HG02884 (cell line): ENCODE data around the gene TBC1D4.

Experiments used
- ATAC-seq: cut with Tn5 transposase; IDR thresholded peaks from one replicate; pipeline ENCODE4 v1.9.1; 2021; ENCODE audit warnings: mild to moderate bottlenecking, moderate library complexity; ENCODE audit not compliant: unreplicated experiment

The TBC1D4 gene, protein sequence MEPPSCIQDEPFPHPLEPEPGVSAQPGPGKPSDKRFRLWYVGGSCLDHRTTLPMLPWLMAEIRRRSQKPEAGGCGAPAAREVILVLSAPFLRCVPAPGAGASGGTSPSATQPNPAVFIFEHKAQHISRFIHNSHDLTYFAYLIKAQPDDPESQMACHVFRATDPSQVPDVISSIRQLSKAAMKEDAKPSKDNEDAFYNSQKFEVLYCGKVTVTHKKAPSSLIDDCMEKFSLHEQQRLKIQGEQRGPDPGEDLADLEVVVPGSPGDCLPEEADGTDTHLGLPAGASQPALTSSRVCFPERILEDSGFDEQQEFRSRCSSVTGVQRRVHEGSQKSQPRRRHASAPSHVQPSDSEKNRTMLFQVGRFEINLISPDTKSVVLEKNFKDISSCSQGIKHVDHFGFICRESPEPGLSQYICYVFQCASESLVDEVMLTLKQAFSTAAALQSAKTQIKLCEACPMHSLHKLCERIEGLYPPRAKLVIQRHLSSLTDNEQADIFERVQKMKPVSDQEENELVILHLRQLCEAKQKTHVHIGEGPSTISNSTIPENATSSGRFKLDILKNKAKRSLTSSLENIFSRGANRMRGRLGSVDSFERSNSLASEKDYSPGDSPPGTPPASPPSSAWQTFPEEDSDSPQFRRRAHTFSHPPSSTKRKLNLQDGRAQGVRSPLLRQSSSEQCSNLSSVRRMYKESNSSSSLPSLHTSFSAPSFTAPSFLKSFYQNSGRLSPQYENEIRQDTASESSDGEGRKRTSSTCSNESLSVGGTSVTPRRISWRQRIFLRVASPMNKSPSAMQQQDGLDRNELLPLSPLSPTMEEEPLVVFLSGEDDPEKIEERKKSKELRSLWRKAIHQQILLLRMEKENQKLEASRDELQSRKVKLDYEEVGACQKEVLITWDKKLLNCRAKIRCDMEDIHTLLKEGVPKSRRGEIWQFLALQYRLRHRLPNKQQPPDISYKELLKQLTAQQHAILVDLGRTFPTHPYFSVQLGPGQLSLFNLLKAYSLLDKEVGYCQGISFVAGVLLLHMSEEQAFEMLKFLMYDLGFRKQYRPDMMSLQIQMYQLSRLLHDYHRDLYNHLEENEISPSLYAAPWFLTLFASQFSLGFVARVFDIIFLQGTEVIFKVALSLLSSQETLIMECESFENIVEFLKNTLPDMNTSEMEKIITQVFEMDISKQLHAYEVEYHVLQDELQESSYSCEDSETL (N-terminal part only)

GRCh38 chr13:75482070-75482819 is at the start of gene TBC1D4:
Gene TBC1D4, minus strand, starts transcription at chr13:75482169. Its CDS starts 402 bp downstream, at chr13:75481767.
- peak; percentile 64 for ATAC-seq

DNA sequence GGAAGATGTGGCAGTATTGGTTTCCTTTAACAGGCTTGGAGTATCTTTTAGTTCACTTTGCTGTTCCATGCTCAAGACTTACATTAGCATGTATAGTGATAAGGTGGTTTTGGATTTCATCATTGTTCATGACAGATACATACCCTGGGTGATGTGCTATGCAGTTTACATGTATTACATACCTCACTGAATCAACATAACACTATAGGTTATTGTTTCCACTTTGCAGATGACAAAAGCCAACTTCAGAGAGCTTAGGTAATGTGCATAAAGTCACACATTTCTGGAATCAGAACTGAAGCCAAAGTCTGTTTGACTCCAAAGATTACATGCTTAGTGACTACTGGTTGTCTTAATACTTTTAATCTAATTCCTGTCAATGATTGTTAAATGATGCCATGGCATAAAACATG is 48.6 kb upstream of the TBC1D4 start:
- ATAC-seq, result no peak

DNA sequence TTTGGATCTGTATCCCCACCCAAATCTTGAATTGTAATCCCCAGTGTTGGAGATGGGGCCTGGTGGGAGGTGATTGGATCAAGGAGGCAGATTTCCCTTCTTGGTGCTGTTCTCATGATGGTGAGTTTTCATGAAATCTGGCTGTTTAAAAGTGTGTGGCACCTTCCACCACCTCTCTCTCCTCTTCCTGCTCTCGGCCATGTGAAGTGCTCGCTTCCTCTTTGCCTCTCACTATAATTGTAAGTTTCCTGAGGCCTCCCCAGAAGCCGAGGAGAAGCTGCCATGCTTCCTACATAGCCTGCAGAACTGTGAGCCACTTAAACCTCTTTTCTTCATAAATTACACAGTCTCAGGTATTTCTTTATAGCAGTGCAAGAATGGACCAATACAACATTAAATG is 40.0 kb upstream of the TBC1D4 start:
- no peak for ATAC-seq

- ATAC-seq, result no peak
Measured at GRCh38 chr13:75518439-75519088, 36.6 kb upstream of the TBC1D4 start.

GRCh38 chr13:75514080-75514995 is 32.4 kb upstream of the TBC1D4 start:
- no peak for ATAC-seq

GRCh38 chr13:75513271-75513670 is 31.3 kb upstream of the TBC1D4 start:
- no peak for ATAC-seq

- ATAC-seq, result peak; percentile 86
Measured at GRCh38 chr13:75512253-75512652, 30.3 kb upstream of the TBC1D4 start.

DNA sequence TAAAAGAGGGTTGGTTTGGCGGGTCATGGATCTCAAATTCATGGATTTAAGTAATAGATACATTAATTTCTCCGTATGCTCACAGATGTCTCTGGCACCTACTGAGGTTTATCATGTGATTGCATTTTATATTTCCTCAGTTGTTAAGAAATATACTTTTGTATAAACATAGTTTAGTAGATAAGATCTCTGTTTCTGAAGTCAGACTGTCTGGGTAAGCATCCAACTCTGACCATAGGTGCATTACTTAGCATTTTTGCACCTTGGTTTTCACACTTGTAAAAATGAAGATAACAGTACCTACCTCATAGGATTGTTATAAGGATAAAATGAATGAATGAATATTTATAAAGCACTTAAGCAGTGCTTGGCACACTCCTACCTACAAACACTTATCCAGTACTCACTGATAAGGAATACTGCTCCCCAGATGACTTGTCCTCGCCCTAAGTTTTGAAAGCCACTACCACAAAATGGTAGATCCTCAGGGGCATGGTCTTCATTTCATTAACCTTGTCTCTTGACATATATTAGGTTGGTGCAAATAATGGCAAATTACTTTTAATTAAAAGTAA is 29.2 kb upstream of the TBC1D4 start:
- ATAC-seq, result no peak

DNA sequence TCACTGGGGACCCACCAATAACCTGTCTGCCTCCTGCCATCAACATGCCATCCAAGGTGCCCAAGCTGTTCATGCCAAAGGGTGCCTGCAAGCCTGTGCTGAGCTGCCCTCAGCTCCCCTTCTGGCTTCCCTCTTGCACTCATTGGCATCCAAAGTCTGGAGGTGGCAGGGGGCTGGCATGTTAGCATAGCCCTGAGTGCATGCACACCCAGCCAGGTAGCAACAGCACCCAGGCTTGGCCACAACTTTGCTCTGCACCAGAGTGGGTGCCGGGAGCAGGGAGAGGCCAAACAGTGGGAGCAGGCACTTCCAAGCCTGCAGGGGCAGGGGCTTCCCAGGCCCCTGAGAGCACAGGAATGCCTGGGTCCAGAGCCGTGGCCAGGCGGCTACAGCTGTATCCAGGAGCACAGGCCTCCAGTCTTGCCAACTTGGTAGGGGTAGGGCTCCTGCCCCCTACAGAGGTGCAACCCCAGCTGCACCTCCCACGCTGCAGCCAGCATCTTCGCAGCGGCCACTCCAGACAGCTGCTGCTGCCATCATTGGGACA is 26.1 kb upstream of the TBC1D4 start:
- ATAC-seq, result no peak

- no peak for ATAC-seq
Measured at GRCh38 chr13:75507027-75508001, 25.3 kb upstream of the TBC1D4 start.

DNA sequence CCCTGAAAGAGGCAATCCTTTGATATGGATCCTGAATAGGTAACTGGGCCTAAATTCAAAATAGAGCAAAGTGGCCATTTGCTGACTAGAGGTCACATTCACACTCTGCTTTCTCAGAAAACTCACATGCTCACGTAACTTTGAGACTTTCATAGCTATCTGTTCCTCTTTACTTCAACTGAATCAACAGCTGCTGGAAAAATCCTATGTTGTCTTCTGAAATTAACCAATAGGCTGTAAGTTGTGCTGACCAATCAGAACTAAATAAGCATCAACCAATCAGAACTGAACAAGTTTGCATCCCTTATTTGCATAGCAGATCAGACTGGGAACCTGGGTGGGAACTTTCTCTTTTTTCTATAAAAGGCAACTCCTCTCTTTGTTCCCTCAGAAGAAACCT is 24.0 kb upstream of the TBC1D4 start:
- no peak for ATAC-seq

- no peak for ATAC-seq
Measured at GRCh38 chr13:75505327-75505726, 23.4 kb upstream of the TBC1D4 start.

DNA sequence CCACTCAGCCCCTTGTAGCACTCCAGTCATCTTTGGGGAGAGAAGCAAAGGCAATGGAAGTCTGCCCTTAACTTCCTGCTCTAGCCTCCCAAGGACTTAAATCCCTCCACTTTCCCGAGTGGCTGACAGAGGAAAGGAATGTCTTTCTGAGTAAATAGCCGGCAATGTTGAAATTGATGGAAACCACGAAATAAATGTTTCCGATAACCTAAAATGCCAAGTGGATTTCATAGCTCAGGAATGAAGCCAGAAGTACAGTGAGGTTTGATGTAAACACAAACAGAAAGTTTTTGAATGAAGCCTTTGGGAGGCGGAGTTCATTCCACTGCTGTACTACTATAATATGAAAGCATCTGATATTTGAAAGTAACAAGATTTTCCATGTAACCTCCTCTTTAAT is 14.0 kb upstream of the TBC1D4 start:
- ATAC-seq, result no peak

- ATAC-seq, result no peak
Measured at GRCh38 chr13:75494491-75494890, 12.5 kb upstream of the TBC1D4 start.

- ATAC-seq, result no peak
Measured at GRCh38 chr13:75493156-75493555, 11.2 kb upstream of the TBC1D4 start.

- ATAC-seq, result no peak
Measured at GRCh38 chr13:75492389-75492788, 10.4 kb upstream of the TBC1D4 start.

DNA sequence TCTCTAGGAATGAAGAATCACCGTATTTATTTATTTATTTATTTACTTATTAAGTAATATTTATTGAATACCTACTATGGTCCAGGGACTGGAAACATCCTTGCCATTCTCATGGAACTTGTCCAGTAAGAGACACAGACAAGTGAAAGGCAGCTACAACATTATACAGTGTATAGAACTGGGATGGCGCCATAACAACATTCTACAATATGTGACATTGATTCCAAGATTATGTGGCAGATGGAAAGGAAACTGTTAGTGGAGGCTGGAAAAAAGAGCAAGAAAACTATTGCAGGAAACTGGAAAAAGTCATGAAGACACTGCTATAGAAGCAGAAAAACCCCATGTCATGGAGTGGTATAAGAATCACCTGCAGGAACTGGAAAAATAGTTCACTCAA is 9.4 kb upstream of the TBC1D4 start:
- no peak for ATAC-seq
